ENCODE results near the gene SPTB.

SPTB gene

DNA sequence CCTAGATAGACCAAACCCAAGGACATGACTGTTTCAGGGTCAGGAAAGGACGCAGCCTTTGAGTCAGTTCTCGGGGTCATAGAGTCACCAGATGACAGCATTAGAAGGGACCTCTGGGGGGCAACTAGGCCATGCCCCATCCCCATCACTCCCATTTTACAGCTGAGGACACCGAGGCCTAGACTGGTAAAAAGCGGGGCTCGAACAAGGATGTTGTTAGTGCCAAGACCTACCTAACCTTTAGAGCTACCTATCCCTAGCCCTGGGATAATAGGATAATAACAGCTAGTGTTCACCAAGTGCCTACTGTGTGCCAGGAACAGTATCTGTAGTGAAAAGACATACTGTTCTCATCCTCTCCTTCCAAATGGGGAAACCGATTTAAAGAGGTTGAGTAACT lies 126.8 kb downstream of the SPTB start:
- no peak for DNase-seq (ENCODE audit: low read depth, low spot score)
- H3K4me3 ChIP-seq (ENCODE audit: low read depth, low read length): no peak overlapping the region
- TF ChIP-seq, protein P1, sequence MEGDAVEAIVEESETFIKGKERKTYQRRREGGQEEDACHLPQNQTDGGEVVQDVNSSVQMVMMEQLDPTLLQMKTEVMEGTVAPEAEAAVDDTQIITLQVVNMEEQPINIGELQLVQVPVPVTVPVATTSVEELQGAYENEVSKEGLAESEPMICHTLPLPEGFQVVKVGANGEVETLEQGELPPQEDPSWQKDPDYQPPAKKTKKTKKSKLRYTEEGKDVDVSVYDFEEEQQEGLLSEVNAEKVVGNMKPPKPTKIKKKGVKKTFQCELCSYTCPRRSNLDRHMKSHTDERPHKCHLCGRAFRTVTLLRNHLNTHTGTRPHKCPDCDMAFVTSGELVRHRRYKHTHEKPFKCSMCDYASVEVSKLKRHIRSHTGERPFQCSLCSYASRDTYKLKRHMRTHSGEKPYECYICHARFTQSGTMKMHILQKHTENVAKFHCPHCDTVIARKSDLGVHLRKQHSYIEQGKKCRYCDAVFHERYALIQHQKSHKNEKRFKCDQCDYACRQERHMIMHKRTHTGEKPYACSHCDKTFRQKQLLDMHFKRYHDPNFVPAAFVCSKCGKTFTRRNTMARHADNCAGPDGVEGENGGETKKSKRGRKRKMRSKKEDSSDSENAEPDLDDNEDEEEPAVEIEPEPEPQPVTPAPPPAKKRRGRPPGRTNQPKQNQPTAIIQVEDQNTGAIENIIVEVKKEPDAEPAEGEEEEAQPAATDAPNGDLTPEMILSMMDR (IDR thresholded peaks at IDR 0.05; ENCODE audit: low read depth, low read length): no peak
- in situ Hi-C loops (cut with HindIII; ENCODE audit: low sequenced_read_pairs): no loop called here

DNA sequence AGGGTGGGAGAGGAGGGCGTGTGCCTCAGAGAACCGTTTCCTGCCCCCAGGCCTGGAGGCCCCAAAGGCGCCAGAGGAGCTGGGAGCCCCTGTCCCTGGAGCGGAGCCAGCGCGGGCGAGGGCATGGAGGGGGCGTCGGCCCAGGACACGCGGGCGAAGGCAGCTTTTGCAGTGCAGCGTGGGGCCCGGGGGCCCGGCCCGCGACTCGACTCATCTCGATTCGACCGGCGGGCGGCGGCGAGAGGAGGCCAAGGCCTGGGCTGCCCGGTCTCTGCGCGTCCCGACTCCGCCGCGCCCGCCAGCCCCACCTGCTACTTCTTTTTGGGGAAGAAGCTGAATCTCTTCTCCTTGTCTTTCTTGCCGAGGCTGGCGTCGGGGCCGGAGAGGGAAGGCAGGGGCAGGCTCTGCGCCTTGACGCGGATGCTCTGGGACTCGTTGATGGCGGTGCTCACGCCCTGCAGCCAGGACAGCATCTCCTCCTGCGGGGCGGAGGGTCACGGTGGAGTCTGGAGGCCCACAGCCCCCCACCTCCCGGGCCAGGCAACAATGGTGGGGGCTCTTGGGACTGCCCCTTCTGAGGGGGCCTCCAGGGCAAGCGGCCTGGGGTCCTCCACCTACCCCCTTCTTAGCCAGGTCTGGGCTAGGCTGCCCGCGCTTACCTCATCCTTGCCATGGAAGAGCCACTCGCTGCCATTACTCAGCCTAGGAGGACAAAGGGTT lies 130.6 kb downstream of the SPTB start:
- in situ Hi-C loops (cut with HindIII; ENCODE audit: low sequenced_read_pairs): no loop called here
- TF ChIP-seq, protein P1 (IDR thresholded peaks at IDR 0.05; ENCODE audit: low read depth, low read length): no peak
- no peak for DNase-seq (ENCODE audit: low read depth, low spot score)
- H3K4me3 ChIP-seq (ENCODE audit: low read depth, low read length): no peak overlapping the region

DNA sequence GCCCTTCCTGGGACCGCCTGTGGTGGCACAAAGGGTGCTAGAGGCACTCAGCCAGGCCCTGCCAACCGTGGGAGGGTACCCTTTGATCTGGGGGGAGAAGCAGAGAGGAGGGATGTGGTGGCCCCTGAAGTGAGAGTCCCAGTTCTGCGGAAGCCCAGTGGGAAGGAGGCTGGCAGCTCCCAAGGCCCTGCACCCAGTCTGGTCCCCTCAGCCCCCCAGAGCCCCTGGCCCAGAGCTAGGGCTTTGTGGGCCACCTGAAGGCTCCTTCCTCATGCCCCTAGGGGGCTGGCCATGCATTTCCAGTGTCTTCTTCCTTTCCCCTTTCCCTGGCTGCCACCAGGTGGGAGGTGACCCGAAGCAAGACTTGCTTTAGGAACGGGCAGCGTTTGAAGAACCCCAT lies 131.2 kb downstream of the SPTB start:
- H3K4me3 ChIP-seq (ENCODE audit: low read depth, low read length): no peak overlapping the region
- TF ChIP-seq, protein P1 (IDR thresholded peaks at IDR 0.05; ENCODE audit: low read depth, low read length): no peak
- in situ Hi-C loops (cut with HindIII; ENCODE audit: low sequenced_read_pairs): no loop called here
- no peak for DNase-seq (ENCODE audit: low read depth, low spot score)

DNA sequence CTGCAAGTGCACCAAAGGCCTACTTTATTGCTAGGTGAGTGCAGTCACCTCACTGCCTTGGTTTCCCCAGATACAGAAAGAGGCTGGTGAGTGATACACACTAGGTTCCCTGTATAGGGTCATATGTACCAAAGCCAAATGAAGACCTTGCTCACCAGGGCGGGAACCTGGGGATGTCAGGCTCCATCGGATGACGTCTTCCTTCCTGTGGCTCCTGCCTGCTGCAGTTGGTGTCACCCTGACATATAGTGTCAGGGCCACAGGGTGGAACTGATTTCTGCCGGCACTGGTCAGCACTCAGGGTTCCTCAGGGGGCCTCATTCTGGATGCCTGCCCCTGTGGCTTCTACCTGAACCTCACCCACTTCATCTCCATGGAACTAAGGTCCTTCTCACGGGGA lies 132.4 kb downstream of the SPTB start:
- TF ChIP-seq, protein P1 (IDR thresholded peaks at IDR 0.05; ENCODE audit: low read depth, low read length): no peak
- no peak overlapping the region for H3K4me3 ChIP-seq (ENCODE audit: low read depth, low read length)
- in situ Hi-C loops (cut with HindIII; ENCODE audit: low sequenced_read_pairs): no loop called here
- DNase-seq (ENCODE audit: low read depth, low spot score): no peak

DNA sequence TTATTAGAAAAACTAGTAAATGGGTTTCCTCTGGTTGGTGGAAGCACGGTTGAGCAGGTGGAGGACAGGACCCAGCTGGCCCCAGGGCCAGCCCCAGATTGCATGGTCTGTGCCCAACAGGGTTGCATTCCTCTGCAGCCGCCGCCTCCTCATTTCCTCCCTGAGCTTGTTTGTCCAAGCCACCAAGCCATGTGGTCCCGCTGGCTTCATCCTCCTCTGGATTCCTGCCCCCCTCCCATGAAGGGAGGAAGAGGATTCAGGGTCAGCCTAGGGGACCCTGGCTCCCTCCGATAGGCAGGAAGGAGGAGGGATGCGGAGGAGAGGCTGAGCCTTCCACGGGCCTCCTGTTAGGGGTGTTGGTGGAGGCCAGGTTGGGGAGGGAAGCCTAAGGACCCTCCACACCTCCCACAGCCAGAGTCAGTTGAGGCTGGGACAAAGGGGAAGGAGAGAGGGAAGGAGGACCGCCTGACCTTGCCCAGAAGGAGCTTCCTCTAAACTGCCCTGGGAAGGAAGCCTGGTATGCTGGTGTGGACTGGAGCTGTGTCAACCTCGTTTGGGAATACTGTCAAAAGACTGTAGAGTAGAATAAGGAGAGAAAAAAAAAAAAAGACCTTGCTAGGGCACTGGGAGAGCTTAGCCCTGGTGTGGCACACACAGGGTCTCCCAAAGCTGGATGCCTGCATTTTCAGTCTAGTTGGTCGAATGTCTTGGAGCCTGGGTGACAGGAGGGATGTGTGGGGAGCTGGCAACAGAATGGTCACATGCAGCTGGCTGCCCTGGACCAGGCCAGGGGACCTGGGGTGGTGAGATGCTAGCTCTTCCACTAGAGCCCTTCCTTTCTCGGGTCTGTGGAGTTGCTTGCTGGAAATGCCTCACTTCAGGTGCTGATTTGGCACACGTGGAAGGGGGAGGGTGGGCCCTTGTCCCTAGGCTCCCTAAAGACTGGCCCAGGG lies 133.1 kb downstream of the SPTB start:
- H3K4me3 ChIP-seq (ENCODE audit: low read depth, low read length): no peak overlapping the region
- peak; percentile 30 for DNase-seq (ENCODE audit: low read depth, low spot score)
- TF ChIP-seq, protein P1 (IDR thresholded peaks at IDR 0.05; ENCODE audit: low read depth, low read length): no peak
- in situ Hi-C loops (cut with HindIII; ENCODE audit: low sequenced_read_pairs): no loop called here

DNA sequence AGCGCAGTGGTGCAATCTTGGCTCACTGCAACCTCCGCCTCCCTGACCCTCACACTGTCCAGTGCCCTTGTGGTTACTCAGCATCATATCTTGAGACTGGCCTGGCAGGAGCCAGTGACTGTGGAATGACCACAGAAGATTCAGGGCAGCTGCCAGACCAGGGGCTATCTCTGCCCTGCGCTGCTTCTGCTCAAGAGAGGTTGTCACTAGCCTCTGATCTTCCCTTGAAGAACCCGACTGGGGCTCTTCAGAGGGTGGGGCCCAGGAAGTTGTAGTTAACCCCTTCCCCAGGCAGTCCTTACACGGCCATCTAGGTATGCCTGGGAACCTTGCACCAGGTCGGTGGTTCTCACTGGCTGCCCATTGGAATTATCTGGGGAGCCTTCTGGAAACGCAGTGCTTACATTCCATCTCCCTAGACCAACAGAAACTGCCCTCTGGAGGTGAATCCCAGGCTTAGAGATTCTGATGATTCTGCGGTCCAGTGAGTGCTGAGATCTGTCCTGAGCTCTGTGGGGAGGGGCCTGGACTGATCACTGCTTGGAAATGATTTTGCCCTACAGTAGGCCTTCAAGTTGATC lies 134.1 kb downstream of the SPTB start:
- H3K4me3 ChIP-seq (ENCODE audit: low read depth, low read length): no peak overlapping the region
- TF ChIP-seq, protein P1 (IDR thresholded peaks at IDR 0.05; ENCODE audit: low read depth, low read length): peak; percentile 28
- DNase-seq (ENCODE audit: low read depth, low spot score): peak; percentile 32
- in situ Hi-C loops (cut with HindIII; ENCODE audit: low sequenced_read_pairs): no loop called here

Measured in astrocyte of the spinal cord (primary cell).